Astrocyte (in vitro differentiated cells and primary cell): Measurements from ENCODE around the gene ABCB1.

ENCODE experiments used
- CTCF ChIP-seq: IDR thresholded peaks from 2 replicates; pipeline ENCODE4 v1.5.1; 2011; ENCODE audit warnings: low read depth, mild to moderate bottlenecking, inconsistent platforms, low read length, moderate library complexity; ENCODE audit not compliant: insufficient read depth
- EZH2 ChIP-seq: IDR thresholded peaks from 2 replicates; pipeline ENCODE4 v1.6.1; 2012; ENCODE audit warnings: mild to moderate bottlenecking, low read length, inconsistent platforms; ENCODE audit not compliant: insufficient read depth

GRCh38 chr7:87538052-87538451, 62.6 kb downstream of the ABCB1 start:
- no peak for TF ChIP-seq CTCF
- no peak for TF ChIP-seq EZH2
